Loucy (cell line): Measurements from ENCODE around the gene SLC39A9.

ENCODE experiments used
- CTCF ChIP-seq: fragments of 200-600 bp; sonication (generic); conservative IDR thresholded peaks from 2 replicates; pipeline ENCODE4 v1.5.1; 2014; ENCODE audit warnings: mild to moderate bottlenecking, antibody characterized with exemption, low read length
- EZH2phosphoT487 ChIP-seq: fragments of 200-600 bp; IDR thresholded peaks from 2 replicates; pipeline ENCODE4 v1.6.1; 2018; ENCODE audit warnings: antibody characterized with exemption, mild to moderate bottlenecking, moderate library complexity, borderline replicate concordance

- no peak for TF ChIP-seq CTCF
- no peak for TF ChIP-seq EZH2phosphoT487
Measured at GRCh38 chr14:69479696-69480095, 81.2 kb downstream of the SLC39A9 start.
